Muscle of arm (tissue), 12 donors: ENCODE results near the gene KRT85. TPM values are rescaled to one million over a fixed set of nuclear protein-coding genes. Genes with fewer than 3 reads are reported as not detected.
"Not testable (repeated sequence)": the region's sequence is repeated elsewhere in the genome, so short reads cannot be mapped to it uniquely, and the experiment has no call there.

Experiments
- DNase-seq: peaks from one replicate; pipeline ENCODE4 v3.0.0-alpha.2; 2013
- polyA plus RNA-seq, 12 donors: library from polyadenylated mRNA; unstranded; fragments of 120-200 nt; gene quantifications; one replicate each; pipeline ENCODE4 v1.2.1, GENCODE V29; 2013; ENCODE audit not compliant: insufficient read length in 12 of 12

Gene KRT85
- polyA plus RNA-seq, 12 donors = 0.44 to 0.52 TPM; not detected in 10

GRCh38 chr12:52327052-52327829 is 40.0 kb downstream of the KRT85 start:
- no peak for DNase-seq

- DNase-seq = no peak
Observed at GRCh38 chr12:52324153-52324444, 43.2 kb downstream of the KRT85 start.

- no peak for DNase-seq
Observed at GRCh38 chr12:52323416-52324152, 43.7 kb downstream of the KRT85 start.

GRCh38 chr12:52323001-52323400 is 44.3 kb downstream of the KRT85 start:
- DNase-seq = no peak

- no peak for DNase-seq
Observed at GRCh38 chr12:52322069-52322468, 45.2 kb downstream of the KRT85 start.

- DNase-seq = no peak
Observed at GRCh38 chr12:52321418-52321817, 45.9 kb downstream of the KRT85 start.

GRCh38 chr12:52320784-52321400 is 46.4 kb downstream of the KRT85 start, which contains the start of gene KRT83:
KRT83 (minus strand) TSS chr12:52321398; CDS start chr12:52321335, 63 bp downstream.
- DNase-seq = no peak

- DNase-seq = no peak
Observed at GRCh38 chr12:52319097-52319496, 48.2 kb downstream of the KRT85 start.

GRCh38 chr12:52318241-52318990 is 48.9 kb downstream of the KRT85 start:
- no peak for DNase-seq

GRCh38 chr12:52317468-52318052 is 49.7 kb downstream of the KRT85 start:
- no peak for DNase-seq

GRCh38 chr12:52316701-52317100 is 50.6 kb downstream of the KRT85 start:
- DNase-seq = no peak

- no peak for DNase-seq
Observed at GRCh38 chr12:52316290-52316689, 51.0 kb downstream of the KRT85 start.

GRCh38 chr12:52315721-52316120 is 51.6 kb downstream of the KRT85 start:
- not testable (repeated sequence) for DNase-seq

- DNase-seq = no peak
Observed at GRCh38 chr12:52314511-52314910, 52.8 kb downstream of the KRT85 start.

- DNase-seq = no peak
Observed at GRCh38 chr12:52313926-52314325, 53.4 kb downstream of the KRT85 start.

GRCh38 chr12:52313461-52313860 is 53.8 kb downstream of the KRT85 start:
- DNase-seq = no peak

- no peak for DNase-seq
Observed at GRCh38 chr12:52312086-52312485, 55.2 kb downstream of the KRT85 start.

GRCh38 chr12:52311285-52311648 is 56.0 kb downstream of the KRT85 start:
- no peak for DNase-seq

- no peak for DNase-seq
Observed at GRCh38 chr12:52310622-52311284, 56.5 kb downstream of the KRT85 start.
